Lung (tissue), 12 donors: Measurements from ENCODE around the gene GSK3A. TPM values are rescaled to one million over a fixed set of nuclear protein-coding genes. Genes with fewer than 3 reads are reported as not detected.

ENCODE experiments used
- ATAC-seq: fragments of 200-7000 bp; cut with Tn5 transposase; one replicate; pipeline ENCODE4 v1.9.1; 2020; ENCODE audit warnings: moderate number of reproducible peaks; ENCODE audit not compliant: insufficient read depth, low FRiP score
- DNase-seq, 3 donors: peaks; one replicate each; pipeline ENCODE4 v3.0.0-alpha.2; 2013 to 2017
- H3K27ac ChIP-seq, 2 donors: one replicate each; pipeline ENCODE4 v1.5.1; 2013; ENCODE audit warnings: mild to moderate bottlenecking in 2 of 2, moderate library complexity in 2 of 2, control low read depth in 1 of 2, inconsistent platforms in 1 of 2, low read depth in 1 of 2, low read length in 1 of 2
- H3K27me3 ChIP-seq, 3 donors: one replicate each; pipeline ENCODE4 v1.5.1; 2013; ENCODE audit warnings: low read length in 2 of 3; ENCODE audit not compliant: control insufficient read depth in 3 of 3, insufficient read depth in 3 of 3
- H3K36me3 ChIP-seq, 4 donors: one replicate each; pipeline ENCODE4 v1.5.1; 2013; ENCODE audit warnings: low read length in 4 of 4, mild to moderate bottlenecking in 1 of 4, moderate library complexity in 1 of 4; ENCODE audit not compliant: control insufficient read depth in 4 of 4, insufficient read depth in 4 of 4
- H3K4me1 ChIP-seq, 5 donors: one replicate each; pipeline ENCODE4 v1.5.1; 2013; ENCODE audit warnings: low read length in 5 of 5, mild to moderate bottlenecking in 2 of 5, moderate library complexity in 1 of 5; ENCODE audit not compliant: control insufficient read depth in 5 of 5, insufficient read depth in 5 of 5
- H3K4me3 ChIP-seq: one replicate; pipeline ENCODE4 v1.5.1; 2013; ENCODE audit warnings: mild to moderate bottlenecking, control low read depth, moderate library complexity
- H3K9ac ChIP-seq, 2 donors: one replicate each; pipeline ENCODE4 v1.5.1; 2013; ENCODE audit warnings: low read length in 2 of 2, control low read depth in 1 of 2; ENCODE audit not compliant: insufficient read depth in 1 of 2
- H3K9me3 ChIP-seq, 4 donors: one replicate each; pipeline ENCODE4 v1.5.1; 2013; ENCODE audit warnings: low read length in 3 of 4, mild to moderate bottlenecking in 1 of 4, moderate library complexity in 1 of 4; ENCODE audit not compliant: control insufficient read depth in 4 of 4, insufficient read depth in 3 of 4
- CTCF ChIP-seq: IDR thresholded peaks from 2 replicates; pipeline ENCODE4 v1.5.1; 2012; ENCODE audit warnings: mild to moderate bottlenecking; ENCODE audit errors: control extremely low read depth, extremely low read depth
- WGBS, 2 donors: extraction: QIAGEN DNeasy Blood & Tissue Kit; methylation state at CpG; one replicate each; pipeline ENCODE4 v1.1.7; 2013; 5-methylcytosine and 5-hydroxymethylcytosine counted together
- polyA plus RNA-seq, 2 donors: library from polyadenylated mRNA; stranded (reverse); fragments of 200-250 nt; gene quantifications; one replicate each; pipeline ENCODE4 v1.2.1, GENCODE V29; 2013
- total RNA-seq, 2 donors: library from RNA; depleted of rRNA in 1 of 2; stranded (reverse); fragments of >200 nt in 1 of 2; gene quantifications; one replicate each; pipeline ENCODE4 v1.2.1, GENCODE V29; 2014 to 2021
- donor health status: control.
- donor health status: control.
- donor health status: Bipolar disorder and iron deficiency.
- donor health status: healthy.
- donor health status: DM: yes; HTN: yes; CAD: no.

The GSK3A gene
- total and polyA plus RNA-seq, 4 donors = 23.7 to 54.2 (median 46.2) TPM

GRCh38 chr19:42284591-42285341 is 42.4 kb upstream of the GSK3A start:
- DNase-seq = peak in 2 of 3 donors; percentile 19 to 33
- WGBS, 2 donors = 3% methylated on average over 33 to 41 of the region's 41 CpGs
- Histone ChIP-seq H3K4me1 (peaks cover 20 to 41% (median 33%) of the 10 kb centered on the region in 5 donors), H3K9me3 (no peaks in the 10 kb centered on the region), H3K27ac (peak overlapping the region; percentile 47 to 50), H3K36me3 (peaks cover 4 to 31% (median 17%) of the 10 kb centered on the region in 4 donors), H3K27me3 (no peaks in the 10 kb centered on the region), H3K4me3 (peak overlapping the region; percentile 46), H3K9ac (peak overlapping the region in 1 of 2 donors; percentile 14)
- TF ChIP-seq CTCF = no peak
- ATAC-seq = no peak

GRCh38 chr19:42284066-42284501 is 41.7 kb upstream of the GSK3A start:
- Histone ChIP-seq H3K4me3 (peak overlapping the region; percentile 64), H3K9ac (no peak overlapping the region), H3K36me3 (peaks cover 4 to 24% (median 12%) of the 10 kb centered on the region in 4 donors), H3K9me3 (no peaks in the 10 kb centered on the region), H3K27ac (peak overlapping the region; percentile 86 to 98), H3K4me1 (peaks cover 22 to 47% (median 37%) of the 10 kb centered on the region in 5 donors), H3K27me3 (no peaks in the 10 kb centered on the region)
- WGBS, 2 donors = 0 to 1% methylated on average over 14 to 74 of the region's 76 CpGs
- peak; percentile 79 to 88 (median 87) for DNase-seq
- TF ChIP-seq CTCF = no peak
- peak; percentile 37 for ATAC-seq

GRCh38 chr19:42283188-42284065 is 41.0 kb upstream of the GSK3A start:
- TF ChIP-seq CTCF = no peak
- Histone ChIP-seq H3K9ac (peak overlapping the region in 1 of 2 donors; percentile 83), H3K4me3 (peak overlapping the region; percentile 49), H3K27me3 (no peaks in the 10 kb centered on the region), H3K36me3 (peaks cover 3 to 17% (median 10%) of the 10 kb centered on the region in 4 donors), H3K9me3 (no peaks in the 10 kb centered on the region), H3K4me1 (peaks cover 28 to 53% (median 43%) of the 10 kb centered on the region in 5 donors), H3K27ac (peak overlapping the region; percentile 93 to 98)
- ATAC-seq (peak; percentile 78), DNase-seq (peak; percentile 96 to 98 (median 98))
- 2 to 3% methylated on average over 27 to 72 of the region's 74 CpGs for WGBS, 2 donors
